IPS DF 19.7 (cell line): ENCODE measurements around the gene CDC42BPA.
A peak's percentile ranks its signal among the peaks of the same experiment; 100 is the strongest.
"Not testable (repeated sequence)": the region's sequence is repeated elsewhere in the genome, so short reads cannot be mapped to it uniquely, and the experiment has no call there.

Experiments
- DNase-seq: peaks from one replicate; pipeline ENCODE4 v3.0.0-alpha.2; 2013; ENCODE audit warnings: low read depth, low spot score

The CDC42BPA gene

DNA sequence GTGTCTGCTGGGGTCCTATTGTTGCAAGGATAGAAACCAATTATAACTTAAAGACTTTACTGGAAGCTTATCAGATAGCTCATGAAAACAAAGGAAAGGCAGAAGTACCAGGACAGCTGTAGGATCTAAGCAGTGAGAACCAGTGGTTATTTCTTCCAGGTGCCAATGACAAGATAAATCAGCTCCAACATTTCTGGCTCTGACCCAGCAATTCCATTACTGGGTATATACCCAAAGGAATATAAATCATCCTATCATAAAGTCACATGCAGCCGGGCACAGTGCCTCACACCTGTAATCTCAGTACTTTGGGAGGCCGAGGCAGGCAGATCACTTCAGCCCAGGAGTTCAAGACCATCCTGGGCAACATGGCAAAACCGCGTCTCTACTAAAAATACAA lies 17.8 kb upstream of the CDC42BPA start:
- not testable (repeated sequence) for DNase-seq

GRCh38 chr1:227335242-227336020 lies 17.1 kb upstream of the CDC42BPA start:
- DNase-seq = no peak

GRCh38 chr1:227333423-227333822 lies 15.1 kb upstream of the CDC42BPA start:
- no peak for DNase-seq

DNA sequence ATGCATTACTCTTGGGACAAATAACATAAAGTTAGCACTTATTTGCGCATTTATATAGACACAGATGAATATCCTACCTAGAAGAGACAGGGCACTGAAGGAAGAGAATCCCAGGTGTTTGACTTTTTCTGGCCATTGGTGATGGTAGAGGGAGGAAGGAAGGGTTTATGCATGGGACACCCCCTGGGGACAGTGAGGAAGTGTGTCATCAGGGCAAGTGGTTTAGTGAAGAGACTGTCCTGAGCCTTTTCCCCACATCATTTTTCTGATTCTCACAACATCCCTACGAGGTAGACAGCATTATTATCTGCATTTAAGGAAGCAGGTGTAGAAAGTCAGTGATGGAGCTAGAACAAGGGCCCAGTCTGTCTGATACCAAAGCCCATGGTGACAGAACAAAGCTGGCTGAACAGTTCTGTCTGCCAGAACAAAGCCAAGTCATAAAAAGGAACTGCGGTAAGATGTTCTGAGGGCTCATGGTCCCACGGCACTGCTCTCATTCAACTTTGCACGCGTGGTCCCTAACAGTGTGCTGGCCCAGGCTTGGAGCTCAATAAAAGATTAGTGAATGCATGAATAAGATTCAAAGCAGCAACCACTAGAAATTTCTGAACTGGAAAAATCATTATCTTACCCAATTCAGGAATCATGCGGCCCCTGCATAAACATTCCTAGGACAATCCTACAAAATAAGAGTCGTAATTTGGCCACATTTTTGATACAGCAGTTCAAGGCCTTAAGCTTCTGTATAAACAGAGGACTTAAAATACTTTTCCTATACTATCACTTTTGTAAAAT lies 12.2 kb upstream of the CDC42BPA start:
- no peak for DNase-seq

GRCh38 chr1:227328405-227329019 lies 10.2 kb upstream of the CDC42BPA start:
- no peak for DNase-seq

DNA sequence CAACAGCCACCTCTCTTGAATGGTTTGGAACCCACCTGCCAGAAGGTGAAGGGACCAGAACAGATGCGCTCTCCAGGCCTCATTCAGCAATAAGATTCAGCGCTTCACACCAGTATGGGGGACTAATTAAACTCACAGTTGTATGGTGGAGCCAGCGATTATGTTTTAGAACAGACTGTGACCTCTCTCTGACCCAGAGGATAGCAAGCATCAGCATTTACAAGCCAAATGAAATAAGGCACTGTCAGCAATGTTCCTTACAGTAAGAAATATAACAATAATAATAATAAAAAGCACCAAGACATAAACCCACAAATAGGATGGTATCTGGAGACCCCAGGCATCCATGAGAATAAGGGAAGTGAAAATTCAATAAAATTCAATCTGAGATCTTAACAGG lies 6.9 kb upstream of the CDC42BPA start:
- DNase-seq = no peak

GRCh38 chr1:227323967-227324268 lies 5.6 kb upstream of the CDC42BPA start:
- no peak for DNase-seq

DNA sequence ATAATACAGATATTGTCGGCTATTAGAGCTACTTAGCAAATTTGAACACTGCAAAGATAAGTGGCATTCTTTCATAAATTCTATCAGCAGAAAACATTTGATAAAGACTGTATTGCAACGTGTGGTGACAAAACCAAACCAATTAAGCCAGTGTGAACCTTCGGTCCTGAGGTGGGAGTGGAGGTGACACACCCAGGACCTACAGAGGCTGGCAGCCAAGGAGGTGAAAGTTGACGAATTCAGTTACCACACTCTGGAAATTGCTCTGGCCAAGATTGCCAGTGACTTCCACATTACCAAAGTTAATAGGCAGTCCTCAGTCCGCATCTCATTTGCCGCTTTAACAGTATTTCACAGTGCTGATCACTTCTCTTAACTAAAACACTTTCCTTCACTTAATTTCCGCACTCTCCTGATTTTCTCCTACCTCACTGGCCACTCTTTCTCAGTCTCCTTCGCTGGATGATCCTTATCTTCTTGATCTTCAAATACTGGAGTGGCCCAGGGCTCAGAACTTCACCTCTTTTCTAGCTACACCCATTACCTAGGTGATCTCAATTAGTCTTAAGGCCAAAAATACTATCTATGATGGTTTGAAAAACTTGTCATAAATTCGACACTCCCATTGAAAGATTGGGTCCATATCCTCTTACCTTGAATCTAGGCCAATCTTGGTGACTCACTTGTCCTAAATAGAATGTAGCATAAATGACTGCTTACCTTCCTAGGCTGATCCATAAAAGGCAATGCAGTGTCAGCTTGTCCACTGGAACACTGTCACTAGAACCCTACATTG lies 5.1 kb upstream of the CDC42BPA start:
- DNase-seq = no peak

- DNase-seq = no peak
Observed at GRCh38 chr1:227322376-227322775, 4.1 kb upstream of the CDC42BPA start.

GRCh38 chr1:227321035-227321434 lies 2.7 kb upstream of the CDC42BPA start:
- no peak for DNase-seq

DNA sequence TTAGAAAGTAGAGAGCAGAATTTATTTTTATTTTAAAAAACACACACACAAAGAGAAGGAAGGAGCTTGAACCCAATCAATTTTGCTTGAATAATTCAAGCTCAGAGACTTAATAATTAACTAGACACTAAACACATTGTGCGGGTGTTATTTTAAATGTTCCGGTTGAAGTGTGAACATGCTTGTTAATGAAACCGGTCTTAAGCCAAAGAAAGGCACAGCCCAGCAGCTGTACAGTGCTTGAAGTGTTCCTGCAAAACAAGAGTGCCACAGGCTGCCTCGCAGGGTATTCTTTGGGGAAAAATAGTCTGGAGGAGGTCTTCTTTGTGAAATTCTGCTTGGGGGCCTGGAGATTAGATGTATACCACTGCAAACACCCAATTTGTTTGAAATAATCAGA lies 2.2 kb upstream of the CDC42BPA start:
- DNase-seq = no peak

DNA sequence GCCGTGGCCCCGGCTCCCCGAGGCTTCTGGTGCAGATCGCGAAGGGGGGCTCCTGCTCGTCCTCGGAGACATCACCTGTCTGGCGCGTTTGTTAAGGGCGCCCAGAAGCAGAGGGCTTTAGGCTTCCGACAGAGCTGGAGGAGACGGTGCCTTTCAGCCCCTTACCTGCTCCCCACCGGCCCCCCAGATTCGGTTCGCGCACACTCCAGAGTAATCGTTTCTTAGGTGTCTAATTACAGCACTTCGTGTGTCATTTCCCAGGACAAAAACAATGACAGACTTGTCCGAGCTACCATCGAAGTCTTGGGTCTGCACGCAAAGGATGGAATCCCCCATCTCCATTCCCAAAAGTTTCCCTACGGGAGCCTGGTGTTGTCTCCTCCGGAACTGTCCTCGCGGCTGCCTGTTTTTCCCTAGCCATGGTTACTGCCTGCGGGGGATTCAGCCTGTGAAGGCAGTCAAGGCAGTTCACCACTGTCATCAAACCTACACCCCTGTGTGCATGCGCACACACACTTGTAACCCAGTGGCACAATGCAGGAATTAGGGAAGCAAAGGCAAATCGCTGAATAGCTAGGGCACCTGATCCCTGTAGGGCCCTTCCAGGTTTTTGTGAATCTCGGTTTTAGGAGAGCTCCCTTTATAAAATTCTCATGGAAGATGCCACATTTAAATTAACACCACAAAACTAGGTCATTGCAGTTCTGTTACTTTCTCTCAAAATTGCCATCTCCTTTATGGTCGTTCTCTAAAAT lies 738 bp upstream of the CDC42BPA start:
- DNase-seq = peak; percentile 57

- no peak for DNase-seq
Observed at GRCh38 chr1:227317523-227318015, 723 bp downstream of the CDC42BPA start.

- no peak for DNase-seq
Observed at GRCh38 chr1:227317011-227317451, 1.3 kb downstream of the CDC42BPA start.

DNA sequence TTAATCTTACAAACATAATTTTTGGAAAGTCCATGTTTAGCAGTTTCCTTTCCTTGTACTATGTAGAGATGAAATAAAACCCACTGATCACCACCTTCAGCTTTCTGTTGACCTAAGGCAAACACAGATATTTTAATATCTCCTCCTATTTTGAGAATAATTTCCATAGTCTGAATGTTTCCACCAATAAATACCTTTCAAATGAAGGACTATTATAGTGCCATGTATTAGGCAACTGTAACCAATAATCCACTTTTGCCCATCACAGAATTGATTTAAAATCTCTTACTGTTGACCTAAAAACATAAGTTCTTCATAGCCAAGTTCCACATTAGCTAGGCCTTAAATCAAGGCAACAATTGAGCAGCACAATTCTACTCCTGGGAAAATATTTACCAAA lies 1.8 kb downstream of the CDC42BPA start:
- DNase-seq = no peak

DNA sequence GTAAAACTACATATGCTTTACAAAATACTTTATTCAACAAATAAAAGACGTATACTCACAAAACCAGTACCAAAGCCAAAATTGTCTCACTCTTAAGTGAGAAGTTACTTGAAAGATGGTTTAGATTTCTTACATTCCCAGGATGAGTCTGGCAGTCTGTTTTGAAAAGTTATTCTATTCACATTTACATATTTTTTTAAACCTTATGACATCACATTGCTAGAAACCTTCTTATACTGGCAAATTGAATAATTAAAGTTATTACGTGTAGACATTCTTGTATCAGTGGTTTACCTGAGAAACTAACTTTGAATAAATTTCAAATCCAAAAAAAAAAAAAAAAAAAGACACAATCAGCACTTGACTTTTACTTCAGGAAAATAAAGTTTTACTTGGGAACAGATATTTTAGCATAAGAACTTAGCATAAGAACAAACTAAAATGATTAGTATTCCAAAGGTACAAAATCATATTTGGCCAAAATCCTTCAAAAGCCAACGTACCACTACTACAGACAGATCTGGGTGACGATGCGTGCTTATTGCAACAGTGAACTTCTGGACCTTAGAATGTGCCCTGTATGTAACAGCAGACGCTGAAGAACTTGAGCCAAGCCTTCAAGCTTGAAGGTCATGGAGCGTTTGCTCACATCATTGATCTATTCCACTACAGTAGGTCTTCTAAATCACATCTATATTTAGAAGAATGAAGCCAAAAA lies 2.5 kb downstream of the CDC42BPA start:
- DNase-seq = no peak

- DNase-seq = no peak
Observed at GRCh38 chr1:227314014-227314848, 4.1 kb downstream of the CDC42BPA start.

DNA sequence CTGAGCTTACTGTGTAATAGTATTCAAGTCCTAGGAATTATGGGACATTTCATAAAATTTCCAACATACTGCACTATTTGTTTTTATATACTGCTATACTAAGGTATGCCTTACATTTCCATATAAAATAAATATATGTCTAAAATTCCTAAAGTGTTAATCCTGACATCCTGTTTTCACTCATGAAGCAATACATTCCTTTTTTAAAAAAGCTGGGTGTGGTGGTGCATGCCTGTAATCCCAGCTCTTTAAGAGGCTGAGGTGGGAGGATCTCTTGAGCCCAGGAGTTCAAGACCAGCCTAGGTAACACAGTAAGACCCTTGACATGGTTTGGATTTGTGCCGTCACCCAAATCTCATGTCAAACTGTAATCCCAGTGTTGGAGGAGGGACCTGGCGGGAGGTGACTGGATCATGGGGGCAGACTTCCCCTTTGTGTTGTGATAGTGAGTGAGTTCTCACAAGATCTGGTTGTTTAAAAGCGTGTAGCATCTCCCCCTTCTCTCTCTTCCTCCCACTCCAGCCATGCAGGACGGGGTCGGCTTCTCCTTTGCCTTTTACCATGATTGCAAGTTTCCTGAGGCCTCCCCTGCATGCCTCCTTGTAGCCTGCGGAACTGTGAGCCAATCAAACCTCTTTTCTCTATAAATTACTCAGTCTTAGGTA lies 5.8 kb downstream of the CDC42BPA start:
- no peak for DNase-seq
